IPS DF 6.9 (cell line): Measurements from ENCODE around the gene PLCL1.

Source experiments
- DNase-seq: peaks from one replicate; pipeline ENCODE4 v3.0.0-alpha.2; 2013; ENCODE audit warnings: low read depth, low spot score
- H3K27ac ChIP-seq: one replicate; pipeline ENCODE4 v1.5.1; 2013; ENCODE audit warnings: low read length, control low read depth
- H3K27me3 ChIP-seq: 2 replicates; pipeline ENCODE4 v1.6.1; 2013; ENCODE audit warnings: mild to moderate bottlenecking, low read length; ENCODE audit not compliant: control insufficient read depth, insufficient read depth
- H3K36me3 ChIP-seq: 2 replicates; pipeline ENCODE4 v1.6.1; 2013; ENCODE audit warnings: low read length; ENCODE audit not compliant: control insufficient read depth, insufficient read depth
- H3K4me1 ChIP-seq: 2 replicates; pipeline ENCODE4 v1.6.1; 2013; ENCODE audit warnings: low read length; ENCODE audit not compliant: control insufficient read depth, insufficient read depth
- H3K4me3 ChIP-seq: 2 replicates; pipeline ENCODE4 v1.5.1; 2013; ENCODE audit warnings: mild to moderate bottlenecking, low read length
- H3K9me3 ChIP-seq: 2 replicates; pipeline ENCODE4 v1.6.1; 2013; ENCODE audit warnings: low read length, inconsistent platforms; ENCODE audit not compliant: control insufficient read depth, insufficient read depth
- WGBS: extraction: QIAGEN DNeasy Blood & Tissue Kit; methylation state at CpG from one replicate; pipeline ENCODE4 v1.1.7; 2013; ENCODE audit warnings: mixed read lengths, missing lambda C conversion rate; ENCODE audit not compliant: insufficient read length, insufficient coverage; 5-methylcytosine and 5-hydroxymethylcytosine counted together

The PLCL1 gene

DNA sequence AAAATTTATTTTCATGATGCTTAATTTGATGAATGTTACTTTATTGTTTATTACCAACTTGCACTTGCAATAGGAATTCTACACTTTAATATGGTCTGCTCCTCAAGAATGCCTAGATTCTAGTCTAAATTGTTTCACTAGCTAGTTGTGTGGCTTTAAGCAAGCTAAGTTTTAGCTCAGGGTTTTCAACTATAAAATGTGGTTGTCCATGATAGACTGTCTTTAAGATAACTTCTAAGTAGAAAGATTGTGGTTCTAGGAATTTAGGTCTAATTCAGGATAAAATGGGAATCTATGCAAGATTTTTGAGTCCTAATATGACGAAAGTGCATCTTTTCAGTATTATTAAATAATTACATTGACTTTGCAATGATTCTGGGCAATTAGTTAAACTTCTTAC lies 294.0 kb downstream of the PLCL1 start:
- WGBS = no CpG with 5 or more reads among the region's 1 CpG
- Histone ChIP-seq H3K4me3 (no peak overlapping the region), H3K27ac (no peak overlapping the region), H3K4me1 (no peaks in the 10 kb centered on the region), H3K36me3 (no peaks in the 10 kb centered on the region), H3K9me3 (no peaks in the 10 kb centered on the region), H3K27me3 (no peaks in the 10 kb centered on the region)
- DNase-seq = no peak

DNA sequence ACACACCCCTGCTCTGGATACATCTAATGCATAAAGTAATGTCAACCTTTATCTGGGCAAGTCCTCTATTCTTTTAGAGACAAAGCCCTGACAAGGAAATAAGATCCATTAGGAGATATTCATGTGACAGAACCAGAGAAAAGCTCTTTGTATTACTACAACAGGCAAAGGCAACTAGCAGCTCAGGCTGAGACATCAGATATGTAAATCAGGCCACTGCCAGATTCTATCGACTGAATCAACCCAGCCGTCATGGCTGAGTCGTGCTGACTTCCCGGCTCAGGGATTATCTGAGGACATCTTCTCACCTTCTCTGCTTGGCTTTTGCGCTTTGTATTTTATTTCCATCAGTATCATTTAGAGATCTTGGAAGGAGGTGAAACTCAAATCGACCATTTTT lies 294.5 kb downstream of the PLCL1 start:
- Histone ChIP-seq H3K4me1 (no peaks in the 10 kb centered on the region), H3K27me3 (no peaks in the 10 kb centered on the region), H3K36me3 (no peaks in the 10 kb centered on the region), H3K9me3 (no peaks in the 10 kb centered on the region), H3K27ac (no peak overlapping the region), H3K4me3 (no peak overlapping the region)
- no peak for DNase-seq
- no CpG with 5 or more reads among the region's 6 CpGs for WGBS

DNA sequence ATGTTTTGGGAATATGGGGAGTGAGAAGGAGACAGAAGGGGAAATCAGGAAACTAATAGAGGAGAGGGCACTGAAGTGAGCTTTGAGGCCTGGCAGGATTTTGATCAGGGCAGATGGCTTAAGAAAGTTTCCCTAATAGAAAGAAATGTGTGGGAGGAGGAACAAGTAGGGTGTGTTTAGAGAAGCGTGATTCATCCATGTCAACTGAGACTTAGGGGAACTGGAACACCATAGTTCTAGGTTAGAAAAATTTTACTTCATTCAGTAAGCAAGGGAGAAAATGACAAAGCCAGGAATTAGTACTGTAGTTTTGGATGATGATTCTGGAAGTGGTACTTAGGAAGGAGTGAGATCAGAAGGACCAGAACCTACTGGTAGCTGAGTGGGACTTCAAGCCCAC lies 296.0 kb downstream of the PLCL1 start:
- WGBS = no CpG with 5 or more reads among the region's 1 CpG
- no peak for DNase-seq
- no peak overlapping the region for H3K4me3 ChIP-seq
- H3K9me3 ChIP-seq = no peaks in the 10 kb centered on the region
- no peaks in the 10 kb centered on the region for H3K36me3 ChIP-seq
- no peak overlapping the region for H3K27ac ChIP-seq
- H3K4me1 ChIP-seq = no peaks in the 10 kb centered on the region
- H3K27me3 ChIP-seq = no peaks in the 10 kb centered on the region

DNA sequence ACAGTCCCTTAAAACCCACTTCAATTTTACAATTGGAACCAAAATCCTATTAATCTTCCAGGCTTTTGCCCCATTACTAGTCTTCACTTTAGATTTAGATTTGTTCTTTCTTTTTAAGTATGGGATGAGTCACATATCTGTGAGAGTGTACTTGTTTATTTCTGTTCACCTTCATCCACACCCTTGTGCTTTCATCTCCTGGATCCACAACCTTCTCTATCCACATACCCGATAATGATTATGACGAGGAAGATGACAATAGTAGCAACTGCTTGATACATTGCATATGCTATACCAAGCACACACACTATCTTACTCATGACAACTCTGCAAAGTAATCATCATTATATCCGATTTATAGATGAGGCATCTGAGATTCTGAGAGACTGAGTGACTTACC lies 297.3 kb downstream of the PLCL1 start:
- H3K27ac ChIP-seq = no peak overlapping the region
- no peak overlapping the region for H3K4me3 ChIP-seq
- no peaks in the 10 kb centered on the region for H3K9me3 ChIP-seq
- H3K36me3 ChIP-seq = no peaks in the 10 kb centered on the region
- no peaks in the 10 kb centered on the region for H3K4me1 ChIP-seq
- no peak for DNase-seq
- no peaks in the 10 kb centered on the region for H3K27me3 ChIP-seq
- WGBS = no CpG with 5 or more reads among the region's 3 CpGs

- no peaks in the 10 kb centered on the region for H3K9me3 ChIP-seq
- H3K4me1 ChIP-seq = no peaks in the 10 kb centered on the region
- no peak for DNase-seq
- H3K27ac ChIP-seq = no peak overlapping the region
- H3K4me3 ChIP-seq = no peak overlapping the region
- no peaks in the 10 kb centered on the region for H3K27me3 ChIP-seq
- no CpG with 5 or more reads among the region's 3 CpGs for WGBS
- H3K36me3 ChIP-seq = no peaks in the 10 kb centered on the region
Observed at GRCh38 chr2:198102120-198102519, 297.7 kb downstream of the PLCL1 start.

GRCh38 chr2:198102856-198103255 lies 298.5 kb downstream of the PLCL1 start:
- no peaks in the 10 kb centered on the region for H3K4me1 ChIP-seq
- WGBS = no CpG with 5 or more reads among the region's 2 CpGs
- H3K4me3 ChIP-seq = no peak overlapping the region
- no peak overlapping the region for H3K27ac ChIP-seq
- no peaks in the 10 kb centered on the region for H3K36me3 ChIP-seq
- no peaks in the 10 kb centered on the region for H3K27me3 ChIP-seq
- no peak for DNase-seq
- no peaks in the 10 kb centered on the region for H3K9me3 ChIP-seq

DNA sequence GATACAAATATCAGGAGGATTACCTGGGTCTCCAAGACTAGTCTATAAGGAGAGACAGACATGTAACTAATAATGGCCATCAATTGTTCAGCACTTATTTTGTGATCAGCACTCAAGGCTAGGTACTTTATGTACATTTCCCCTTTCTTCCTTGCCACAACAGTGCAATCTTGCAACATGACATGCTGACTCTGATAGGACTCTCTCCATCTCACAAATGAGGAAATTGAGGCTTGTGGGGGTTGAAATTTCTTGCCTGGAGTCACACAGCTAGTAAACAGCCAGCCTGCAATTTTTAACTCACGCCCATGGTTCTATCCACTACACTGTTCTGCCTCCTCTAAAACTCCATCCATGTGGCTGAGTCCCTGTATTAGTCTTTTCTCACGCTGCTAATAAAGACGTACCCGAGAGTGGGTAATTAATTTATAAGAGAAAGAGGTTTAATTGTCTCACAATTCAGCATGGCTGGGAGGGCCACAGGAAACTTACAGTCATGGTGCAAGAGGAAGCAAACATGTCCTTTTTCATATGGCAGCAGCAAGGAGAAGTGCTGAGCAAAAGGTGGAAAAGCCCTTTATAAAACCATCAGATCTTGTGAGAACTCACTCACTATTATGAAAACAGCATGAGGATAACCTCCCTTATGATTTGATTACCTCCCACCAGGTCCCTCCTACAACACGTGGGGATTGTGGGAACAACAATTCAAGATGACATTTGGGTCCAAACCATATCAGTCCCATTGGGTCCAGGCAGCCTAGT lies 302.4 kb downstream of the PLCL1 start:
- H3K4me3 ChIP-seq = no peak overlapping the region
- no peaks in the 10 kb centered on the region for H3K9me3 ChIP-seq
- DNase-seq = no peak
- no peaks in the 10 kb centered on the region for H3K4me1 ChIP-seq
- no peak overlapping the region for H3K27ac ChIP-seq
- H3K36me3 ChIP-seq = no peaks in the 10 kb centered on the region
- WGBS = no CpG with 5 or more reads among the region's 5 CpGs
- no peaks in the 10 kb centered on the region for H3K27me3 ChIP-seq

- no peaks in the 10 kb centered on the region for H3K36me3 ChIP-seq
- no CpG with 5 or more reads among the region's 2 CpGs for WGBS
- H3K4me3 ChIP-seq = no peak overlapping the region
- H3K4me1 ChIP-seq = no peaks in the 10 kb centered on the region
- H3K27ac ChIP-seq = no peak overlapping the region
- no peak for DNase-seq
- H3K27me3 ChIP-seq = no peaks in the 10 kb centered on the region
- H3K9me3 ChIP-seq = no peaks in the 10 kb centered on the region
Observed at GRCh38 chr2:198113316-198113715, 308.9 kb downstream of the PLCL1 start.

DNA sequence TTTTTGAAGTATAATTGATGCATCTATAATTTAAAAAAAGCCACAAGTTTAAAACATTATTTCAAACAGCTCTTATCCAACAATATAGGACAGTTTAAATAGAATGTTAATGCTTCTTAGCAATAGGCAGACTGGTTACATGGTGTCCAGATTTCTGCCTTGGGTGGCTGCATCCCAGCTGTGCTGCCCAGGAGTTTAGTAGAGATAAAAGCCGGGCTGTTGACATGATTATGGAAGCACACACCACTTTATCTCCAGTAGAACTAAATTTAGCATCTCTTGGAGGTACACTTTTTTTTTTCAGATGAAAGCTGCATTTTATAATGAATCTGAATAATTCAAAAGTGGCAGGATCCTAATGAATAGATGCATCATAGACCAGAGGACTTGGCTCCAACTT lies 309.7 kb downstream of the PLCL1 start:
- WGBS = no CpG with 5 or more reads among the region's 1 CpG
- H3K27me3 ChIP-seq = no peaks in the 10 kb centered on the region
- H3K27ac ChIP-seq = no peak overlapping the region
- no peaks in the 10 kb centered on the region for H3K9me3 ChIP-seq
- no peak for DNase-seq
- H3K4me1 ChIP-seq = no peaks in the 10 kb centered on the region
- no peak overlapping the region for H3K4me3 ChIP-seq
- no peaks in the 10 kb centered on the region for H3K36me3 ChIP-seq

- H3K27me3 ChIP-seq = no peaks in the 10 kb centered on the region
- no peak overlapping the region for H3K27ac ChIP-seq
- no peaks in the 10 kb centered on the region for H3K9me3 ChIP-seq
- H3K4me3 ChIP-seq = no peak overlapping the region
- DNase-seq = no peak
- H3K4me1 ChIP-seq = no peaks in the 10 kb centered on the region
- no peaks in the 10 kb centered on the region for H3K36me3 ChIP-seq
Observed at GRCh38 chr2:198115201-198115600, 310.8 kb downstream of the PLCL1 start.

GRCh38 chr2:198116756-198117155 lies 312.4 kb downstream of the PLCL1 start:
- Histone ChIP-seq H3K27me3 (no peaks in the 10 kb centered on the region), H3K4me1 (no peaks in the 10 kb centered on the region), H3K27ac (no peak overlapping the region), H3K4me3 (no peak overlapping the region), H3K9me3 (no peaks in the 10 kb centered on the region), H3K36me3 (no peaks in the 10 kb centered on the region)
- no CpG with 5 or more reads among the region's 1 CpG for WGBS
- no peak for DNase-seq
